WTC11 (cell line): ENCODE measurements around the gene UTS2B. TPM values are rescaled to one million over a fixed set of nuclear protein-coding genes. Genes with fewer than 3 reads are reported as not detected.

Experiments
- ATAC-seq: fragments of 200-7000 bp; cut with Tn5 transposase; 2 replicates; pipeline ENCODE4 v1.10.0; 2021; ENCODE audit warnings: mild to moderate bottlenecking, moderate library complexity
- CTCF ChIA-PET: fragments of 300-600 bp; sonication (Branson Sonifier 250); formaldehyde crosslinking; loops from one replicate; lab custom pipeline; 2021; ENCODE audit warnings: antibody characterized with exemption; lab: Charles Lee
- POLR2A ChIA-PET: fragments of 350-600 bp; sonication (Branson Sonifier 250); formaldehyde crosslinking; loops from one replicate; lab custom pipeline; 2021; ENCODE audit warnings: antibody characterized with exemption; lab: Charles Lee
- DNase-seq: peaks from one replicate; pipeline ENCODE4 v3.0.0; 2021; ENCODE audit warnings: low spot score
- H3K27ac Mint-ChIP-seq: 2 replicates; pipeline ENCODE4 v1.8.0; 2021; ENCODE audit warnings: mixed read lengths
- H3K27me3 Mint-ChIP-seq: 2 replicates; pipeline ENCODE4 v1.8.0; 2021; ENCODE audit warnings: low read depth, mild to moderate bottlenecking, moderate library complexity, mixed read lengths
- H3K36me3 Mint-ChIP-seq: 2 replicates; pipeline ENCODE4 v1.8.0; 2021; ENCODE audit warnings: mixed read lengths
- H3K4me1 Mint-ChIP-seq: 2 replicates; pipeline ENCODE4 v1.8.0; 2022; ENCODE audit warnings: mixed read lengths
- H3K4me3 Mint-ChIP-seq: 2 replicates; pipeline ENCODE4 v1.8.0; 2021; ENCODE audit warnings: mild to moderate bottlenecking, moderate library complexity, mixed read lengths
- H3K9me3 Mint-ChIP-seq: 2 replicates; pipeline ENCODE4 v1.8.0; 2021; ENCODE audit warnings: mixed read lengths
- AFF4 ChIP-seq: sonication (generic); formaldehyde crosslinking; IDR thresholded peaks from 2 replicates; pipeline ENCODE4 v1.8.1; 2023; ENCODE audit warnings: mild to moderate bottlenecking, missing genetic modification reagents, borderline replicate concordance
- CBFB ChIP-seq: sonication (generic); formaldehyde crosslinking; IDR thresholded peaks from 2 replicates; pipeline ENCODE4 v1.8.1; 2022; ENCODE audit warnings: mild to moderate bottlenecking, low read depth, missing genetic modification reagents
- ELF4 ChIP-seq: sonication (generic); formaldehyde crosslinking; IDR thresholded peaks from 2 replicates; pipeline ENCODE4 v1.8.1; 2022; ENCODE audit warnings: low read depth, mild to moderate bottlenecking, moderate library complexity, missing genetic modification reagents
- FOXP1 ChIP-seq: sonication (generic); formaldehyde crosslinking; IDR thresholded peaks from 2 replicates; pipeline ENCODE4 v1.8.0; 2022; ENCODE audit warnings: missing genetic modification reagents, mild to moderate bottlenecking, moderate library complexity, borderline replicate concordance
- GTF2I ChIP-seq: fragments of 250-450 bp; sonication (Bioruptor Pico); conservative IDR thresholded peaks from 2 replicates; pipeline ENCODE4 v1.4.0; 2021; ENCODE audit warnings: mild to moderate bottlenecking
- HMGA2 ChIP-seq: fragments of 250-450 bp; sonication (Bioruptor Pico); IDR thresholded peaks from 2 replicates; pipeline ENCODE4 v1.4.0; 2021; ENCODE audit warnings: mild to moderate bottlenecking, moderate library complexity
- JAZF1 ChIP-seq: fragments of 250-450 bp; sonication (Bioruptor Pico); IDR thresholded peaks from 2 replicates; pipeline ENCODE4 v1.9.0; 2021; ENCODE audit warnings: moderate library complexity, mild to moderate bottlenecking, inconsistent platforms
- KAT7 ChIP-seq: sonication (generic); formaldehyde crosslinking; IDR thresholded peaks from 2 replicates; pipeline ENCODE4 v1.8.1; 2023; ENCODE audit warnings: missing genetic modification reagents, mild to moderate bottlenecking, borderline replicate concordance
- MYBL2 ChIP-seq: sonication (generic); formaldehyde crosslinking; IDR thresholded peaks from 2 replicates; pipeline ENCODE4 v1.8.1; 2023; ENCODE audit warnings: mild to moderate bottlenecking, moderate library complexity, missing genetic modification reagents
- NFATC4 ChIP-seq: fragments of 250-450 bp; sonication (Bioruptor Pico); IDR thresholded peaks from 2 replicates; pipeline ENCODE4 v1.9.0; 2021; ENCODE audit warnings: mild to moderate bottlenecking
- NR1H2 ChIP-seq: sonication (generic); formaldehyde crosslinking; IDR thresholded peaks from 2 replicates; pipeline ENCODE4 v1.9.0; 2021; ENCODE audit warnings: mild to moderate bottlenecking, moderate library complexity, missing genetic modification reagents
- PRRX2 ChIP-seq: fragments of 250-450 bp; sonication (Bioruptor Pico); IDR thresholded peaks from 2 replicates; pipeline ENCODE4 v1.8.0; 2021; ENCODE audit warnings: mild to moderate bottlenecking
- SOX15 ChIP-seq: fragments of 250-450 bp; sonication (Bioruptor Pico); IDR thresholded peaks from 2 replicates; pipeline ENCODE4 v1.9.0; 2021; ENCODE audit warnings: mild to moderate bottlenecking
- TP53 ChIP-seq: sonication (generic); formaldehyde crosslinking; IDR thresholded peaks from 2 replicates; pipeline ENCODE4 v1.8.1; 2023; ENCODE audit warnings: mild to moderate bottlenecking, missing genetic modification reagents
- ZNF138 ChIP-seq: sonication (generic); formaldehyde crosslinking; conservative IDR thresholded peaks from 2 replicates; pipeline ENCODE4 v1.8.1; 2022; ENCODE audit warnings: mild to moderate bottlenecking, moderate library complexity, missing genetic modification reagents
- ZNF425 ChIP-seq: fragments of 250-450 bp; sonication (Bioruptor Pico); conservative IDR thresholded peaks from 2 replicates; pipeline ENCODE4 v1.9.0; 2021; ENCODE audit warnings: mild to moderate bottlenecking
- ZNF671 ChIP-seq: fragments of 250-450 bp; sonication (Bioruptor Pico); IDR thresholded peaks from 2 replicates; pipeline ENCODE4 v1.8.0; 2021; ENCODE audit warnings: mild to moderate bottlenecking
- total RNA-seq: library from RNA; stranded (reverse); gene quantifications from 3 replicates; pipeline ENCODE4 v1.2.3, GENCODE V29; 2021
- TF ChIP-seq, protein P1 (sequence below): sonication (generic); formaldehyde crosslinking; IDR thresholded peaks from 2 replicates; pipeline ENCODE4 v1.8.1; 2023; ENCODE audit warnings: mild to moderate bottlenecking, missing genetic modification reagents, moderate library complexity
- TF ChIP-seq, protein P2 (sequence below): sonication (generic); formaldehyde crosslinking; conservative IDR thresholded peaks from 2 replicates; pipeline ENCODE4 v1.8.1; 2022; ENCODE audit warnings: mild to moderate bottlenecking, missing genetic modification reagents
- TF ChIP-seq, protein P3 (sequence below): sonication (generic); formaldehyde crosslinking; IDR thresholded peaks from 2 replicates; pipeline ENCODE4 v1.8.1; 2022; ENCODE audit warnings: mild to moderate bottlenecking, missing genetic modification reagents, moderate library complexity, borderline replicate concordance
- TF ChIP-seq, protein P4 (sequence below): sonication (generic); formaldehyde crosslinking; conservative IDR thresholded peaks from 2 replicates; pipeline ENCODE4 v1.8.1; 2023; ENCODE audit warnings: mild to moderate bottlenecking, low read depth, missing genetic modification reagents, moderate library complexity

UTS2B gene
- total RNA-seq, 1 experiment from 2014 or later = not detected

GRCh38 chr3:191378142-191378812 lies 48.0 kb upstream of the UTS2B start:
- Mint-ChIP-seq H3K4me1 (peaks cover 36% of the 10 kb centered on the region), H3K36me3 (peaks cover 19% of the 10 kb centered on the region), H3K4me3 (no peak overlapping the region), H3K27me3 (no peaks in the 10 kb centered on the region), H3K9me3 (peaks cover 3% of the 10 kb centered on the region; the same call in 1 of the 2 replicates), H3K27ac (peak overlapping the region; percentile 38; the same call in 1 of the 2 replicates)
- ChIA-PET CTCF (no interaction called here), POLR2A (no interaction called here)
- DNase-seq (no peak), ATAC-seq (no peak)
- TF ChIP-seq FOXP1 (CRISPR knock-in tag) (no peak), ELF4 (CRISPR knock-in tag) (no peak), ZNF671 (CRISPR knock-in tag) (no peak), HMGA2 (CRISPR knock-in tag) (no peak), PRRX2 (CRISPR knock-in tag) (no peak), ZNF425 (CRISPR knock-in tag) (no peak), GTF2I (no peak), KAT7 (CRISPR knock-in tag) (no peak), CBFB (CRISPR knock-in tag) (no peak), SOX15 (CRISPR knock-in tag) (no peak), NFATC4 (no peak), ZNF138 (CRISPR knock-in tag) (no peak), JAZF1 (no peak), MYBL2 (no peak)
- TF ChIP-seq, protein P1, sequence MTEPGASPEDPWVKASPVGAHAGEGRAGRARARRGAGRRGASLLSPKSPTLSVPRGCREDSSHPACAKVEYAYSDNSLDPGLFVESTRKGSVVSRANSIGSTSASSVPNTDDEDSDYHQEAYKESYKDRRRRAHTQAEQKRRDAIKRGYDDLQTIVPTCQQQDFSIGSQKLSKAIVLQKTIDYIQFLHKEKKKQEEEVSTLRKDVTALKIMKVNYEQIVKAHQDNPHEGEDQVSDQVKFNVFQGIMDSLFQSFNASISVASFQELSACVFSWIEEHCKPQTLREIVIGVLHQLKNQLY (CRISPR knock-in tag) = no peak
- TF ChIP-seq, protein P2, sequence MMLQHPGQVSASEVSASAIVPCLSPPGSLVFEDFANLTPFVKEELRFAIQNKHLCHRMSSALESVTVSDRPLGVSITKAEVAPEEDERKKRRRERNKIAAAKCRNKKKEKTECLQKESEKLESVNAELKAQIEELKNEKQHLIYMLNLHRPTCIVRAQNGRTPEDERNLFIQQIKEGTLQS (CRISPR knock-in tag) = no peak
- TF ChIP-seq, protein P3, sequence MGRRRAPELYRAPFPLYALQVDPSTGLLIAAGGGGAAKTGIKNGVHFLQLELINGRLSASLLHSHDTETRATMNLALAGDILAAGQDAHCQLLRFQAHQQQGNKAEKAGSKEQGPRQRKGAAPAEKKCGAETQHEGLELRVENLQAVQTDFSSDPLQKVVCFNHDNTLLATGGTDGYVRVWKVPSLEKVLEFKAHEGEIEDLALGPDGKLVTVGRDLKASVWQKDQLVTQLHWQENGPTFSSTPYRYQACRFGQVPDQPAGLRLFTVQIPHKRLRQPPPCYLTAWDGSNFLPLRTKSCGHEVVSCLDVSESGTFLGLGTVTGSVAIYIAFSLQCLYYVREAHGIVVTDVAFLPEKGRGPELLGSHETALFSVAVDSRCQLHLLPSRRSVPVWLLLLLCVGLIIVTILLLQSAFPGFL (CRISPR knock-in tag) = no peak

GRCh38 chr3:191376516-191377141 lies 46.3 kb upstream of the UTS2B start:
- H3K4me1 Mint-ChIP-seq = peaks cover 31% of the 10 kb centered on the region
- H3K4me3 Mint-ChIP-seq = no peak overlapping the region
- no peaks in the 10 kb centered on the region for H3K27me3 Mint-ChIP-seq
- DNase-seq (no peak), ATAC-seq (no peak; the same call in 1 of the 2 replicates)
- peak overlapping the region; percentile 40 for H3K27ac Mint-ChIP-seq
- H3K36me3 Mint-ChIP-seq = peaks cover 21% of the 10 kb centered on the region
- H3K9me3 Mint-ChIP-seq = peaks cover 3% of the 10 kb centered on the region; the same call in 1 of the 2 replicates
- CTCF ChIA-PET = no interaction called here
- POLR2A ChIA-PET = no interaction called here
- TF ChIP-seq AFF4 (CRISPR knock-in tag) = no peak
- TF ChIP-seq TP53 = no peak
- TF ChIP-seq NFATC4 = no peak
- TF ChIP-seq MYBL2 = no peak
- TF ChIP-seq NR1H2 = no peak
- TF ChIP-seq, protein P4, sequence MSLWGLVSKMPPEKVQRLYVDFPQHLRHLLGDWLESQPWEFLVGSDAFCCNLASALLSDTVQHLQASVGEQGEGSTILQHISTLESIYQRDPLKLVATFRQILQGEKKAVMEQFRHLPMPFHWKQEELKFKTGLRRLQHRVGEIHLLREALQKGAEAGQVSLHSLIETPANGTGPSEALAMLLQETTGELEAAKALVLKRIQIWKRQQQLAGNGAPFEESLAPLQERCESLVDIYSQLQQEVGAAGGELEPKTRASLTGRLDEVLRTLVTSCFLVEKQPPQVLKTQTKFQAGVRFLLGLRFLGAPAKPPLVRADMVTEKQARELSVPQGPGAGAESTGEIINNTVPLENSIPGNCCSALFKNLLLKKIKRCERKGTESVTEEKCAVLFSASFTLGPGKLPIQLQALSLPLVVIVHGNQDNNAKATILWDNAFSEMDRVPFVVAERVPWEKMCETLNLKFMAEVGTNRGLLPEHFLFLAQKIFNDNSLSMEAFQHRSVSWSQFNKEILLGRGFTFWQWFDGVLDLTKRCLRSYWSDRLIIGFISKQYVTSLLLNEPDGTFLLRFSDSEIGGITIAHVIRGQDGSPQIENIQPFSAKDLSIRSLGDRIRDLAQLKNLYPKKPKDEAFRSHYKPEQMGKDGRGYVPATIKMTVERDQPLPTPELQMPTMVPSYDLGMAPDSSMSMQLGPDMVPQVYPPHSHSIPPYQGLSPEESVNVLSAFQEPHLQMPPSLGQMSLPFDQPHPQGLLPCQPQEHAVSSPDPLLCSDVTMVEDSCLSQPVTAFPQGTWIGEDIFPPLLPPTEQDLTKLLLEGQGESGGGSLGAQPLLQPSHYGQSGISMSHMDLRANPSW (CRISPR knock-in tag) = no peak
- no peak for TF ChIP-seq KAT7 (CRISPR knock-in tag)
